Breast epithelium (tissue), 3 donors: ENCODE measurements around the gene NIF3L1.

Experiments
- CTCF ChIP-seq, 3 donors: fragments of 450-650 bp; IDR thresholded peaks; one replicate each; pipeline ENCODE4 v1.5.1; 2016 to 2017; ENCODE audit warnings: antibody characterized with exemption in 3 of 3, mild to moderate bottlenecking in 3 of 3, moderate library complexity in 3 of 3
- POLR2A ChIP-seq: fragments of 450-650 bp; IDR thresholded peaks from one replicate; pipeline ENCODE4 v1.6.1; 2016; ENCODE audit warnings: antibody characterized with exemption, mild to moderate bottlenecking, moderate library complexity
- POLR2AphosphoS5 ChIP-seq, 3 donors: sonication (generic); formaldehyde crosslinking; IDR thresholded peaks; one replicate each; pipeline ENCODE4 v1.6.1; 2017; ENCODE audit warnings: antibody characterized with exemption in 3 of 3

GRCh38 chr2:200845669-200846325 is 43.4 kb upstream of the NIF3L1 start:
- TF ChIP-seq POLR2AphosphoS5 (IDR thresholded peaks at IDR 0.05) (no peak), POLR2A (no peak), CTCF (IDR thresholded peaks at IDR 0.05) (no peak)
